ENCODE data around the gene JARID2. TPM values are rescaled to one million over a fixed set of nuclear protein-coding genes. Genes with fewer than 3 reads are reported as not detected.
A peak's percentile ranks its signal among the peaks of the same experiment; 100 is the strongest.

Gene JARID2
- polyA plus RNA-seq, 12 donors, result 11.3 to 121 (median 15.7) TPM

DNA sequence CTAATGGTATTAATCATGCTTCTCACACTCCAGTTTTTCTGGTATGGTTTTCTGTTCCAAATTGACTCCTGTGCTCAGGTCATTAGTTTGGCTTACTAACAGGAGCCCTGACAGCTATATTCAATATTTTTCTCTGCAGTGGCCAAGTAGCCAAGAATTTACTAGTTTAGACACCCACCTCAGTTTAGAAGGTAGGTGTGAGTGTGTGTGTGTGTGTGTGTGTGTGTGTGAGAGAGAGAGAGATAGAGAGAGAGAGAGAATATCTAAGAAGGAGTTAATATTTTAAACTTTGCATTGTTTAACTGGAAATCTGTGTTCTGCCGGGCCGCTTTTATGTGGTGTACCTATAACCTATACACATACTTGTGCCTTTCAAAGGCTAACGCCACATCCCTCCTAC, 18.5 kb downstream of the JARID2 start:
- no peak for DNase-seq

DNA sequence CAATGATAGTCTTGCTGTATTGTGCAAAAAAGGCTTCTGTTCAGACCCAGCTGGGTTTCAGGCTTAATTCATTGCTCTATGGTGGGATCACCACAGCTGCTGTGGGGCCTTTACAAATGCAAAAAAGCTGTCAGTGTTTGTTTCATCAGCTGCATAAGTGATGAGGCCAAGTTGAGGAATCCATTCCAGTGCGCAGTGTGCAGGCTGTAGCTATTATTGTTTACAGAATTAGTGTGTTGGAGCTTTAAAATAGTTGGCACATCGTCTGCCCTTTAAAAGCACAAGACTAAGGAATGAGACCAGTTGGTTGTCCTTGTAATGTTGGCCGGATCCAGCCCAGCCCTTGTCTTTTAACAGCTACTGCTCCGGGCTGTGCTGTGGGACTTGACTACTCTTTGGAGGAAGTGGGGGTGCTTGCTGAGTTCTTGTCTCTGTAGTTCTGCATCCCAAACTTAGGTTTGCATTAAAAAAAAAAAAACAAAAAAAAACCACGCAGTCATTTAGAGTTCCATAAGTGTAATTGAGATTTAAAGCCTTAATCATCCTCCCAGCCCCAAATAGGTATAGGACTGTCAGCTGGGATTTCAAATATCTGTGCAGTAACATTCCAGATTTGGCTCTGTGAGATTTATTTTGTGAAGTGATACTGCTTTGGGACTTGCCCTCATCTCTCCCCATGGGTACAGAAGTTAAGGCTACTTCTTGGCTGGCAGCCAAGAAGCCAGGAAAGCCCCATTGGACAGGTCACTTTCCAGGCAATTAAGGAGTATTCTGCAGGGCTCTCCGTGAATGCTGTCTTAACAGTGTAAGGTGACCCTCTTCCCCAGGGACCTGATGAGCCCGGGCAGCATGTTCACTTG, 19.3 kb downstream of the JARID2 start:
- peak; percentile 75 for DNase-seq

DNA sequence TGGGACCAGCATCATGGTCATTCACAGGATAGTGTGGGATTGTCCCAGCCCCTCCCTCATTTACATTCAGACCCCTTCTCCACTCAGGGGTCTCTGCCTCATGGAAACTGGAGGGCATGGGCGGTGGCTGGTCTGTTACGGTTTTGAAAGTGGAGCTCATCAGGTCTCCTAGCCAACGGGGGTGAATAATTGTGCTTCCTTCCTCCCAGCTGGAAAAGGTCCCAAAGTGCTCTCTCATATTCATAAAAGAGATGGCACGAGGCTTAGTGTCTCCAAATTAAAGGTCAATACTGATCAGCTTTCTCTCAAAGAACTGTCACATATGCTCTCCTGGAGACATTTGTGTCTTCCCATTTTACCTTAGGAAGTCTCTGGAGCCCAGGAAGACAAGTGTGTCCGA, 19.9 kb downstream of the JARID2 start:
- no peak for DNase-seq

DNA sequence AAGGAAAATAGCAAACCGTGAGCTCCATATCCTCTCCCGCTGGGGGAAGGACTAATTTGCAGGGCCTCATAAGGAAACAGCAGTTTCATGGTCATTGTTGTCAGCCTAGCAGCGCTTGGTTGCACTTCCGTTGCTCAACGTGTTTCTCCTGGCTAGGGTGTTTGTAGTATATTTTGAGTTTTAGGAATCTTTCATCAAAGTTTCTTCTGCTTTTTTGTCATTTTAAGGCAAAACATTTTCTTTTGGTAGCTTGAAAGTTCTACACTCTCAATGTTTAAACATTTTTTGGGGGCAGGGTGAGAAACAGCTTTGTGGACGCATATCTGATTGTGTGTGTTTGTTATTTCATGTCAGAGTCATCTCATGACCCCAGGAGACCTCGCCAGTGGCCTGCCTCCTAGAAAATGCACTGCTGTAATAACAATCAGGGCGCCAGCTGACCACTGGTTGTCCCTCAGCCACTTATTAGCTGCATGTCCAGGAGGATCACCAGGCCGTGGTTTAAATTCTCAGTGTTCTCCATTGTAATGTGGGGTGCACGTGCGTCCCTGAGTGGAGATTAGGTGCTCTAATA, 20.6 kb downstream of the JARID2 start:
- DNase-seq, result no peak

DNA sequence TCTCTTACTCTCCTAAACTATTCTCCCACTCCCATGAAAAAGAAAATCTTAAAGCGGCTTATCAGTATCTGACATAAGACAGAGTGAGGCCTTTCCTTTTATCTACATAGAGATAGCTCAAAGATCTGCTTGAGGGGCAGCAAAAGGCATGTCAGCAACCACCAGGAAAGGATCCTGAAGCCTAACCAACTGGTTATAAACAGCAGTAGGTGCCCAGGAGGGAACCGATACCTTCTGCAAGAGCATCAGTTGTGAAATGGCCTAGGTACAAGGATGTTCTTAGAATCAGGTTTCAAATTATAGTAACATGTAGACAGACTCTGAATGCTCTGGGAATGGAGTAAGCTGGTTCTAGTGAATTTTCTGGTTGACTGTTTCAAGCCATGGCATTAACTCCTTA, 21.4 kb downstream of the JARID2 start:
- DNase-seq, result no peak

DNA sequence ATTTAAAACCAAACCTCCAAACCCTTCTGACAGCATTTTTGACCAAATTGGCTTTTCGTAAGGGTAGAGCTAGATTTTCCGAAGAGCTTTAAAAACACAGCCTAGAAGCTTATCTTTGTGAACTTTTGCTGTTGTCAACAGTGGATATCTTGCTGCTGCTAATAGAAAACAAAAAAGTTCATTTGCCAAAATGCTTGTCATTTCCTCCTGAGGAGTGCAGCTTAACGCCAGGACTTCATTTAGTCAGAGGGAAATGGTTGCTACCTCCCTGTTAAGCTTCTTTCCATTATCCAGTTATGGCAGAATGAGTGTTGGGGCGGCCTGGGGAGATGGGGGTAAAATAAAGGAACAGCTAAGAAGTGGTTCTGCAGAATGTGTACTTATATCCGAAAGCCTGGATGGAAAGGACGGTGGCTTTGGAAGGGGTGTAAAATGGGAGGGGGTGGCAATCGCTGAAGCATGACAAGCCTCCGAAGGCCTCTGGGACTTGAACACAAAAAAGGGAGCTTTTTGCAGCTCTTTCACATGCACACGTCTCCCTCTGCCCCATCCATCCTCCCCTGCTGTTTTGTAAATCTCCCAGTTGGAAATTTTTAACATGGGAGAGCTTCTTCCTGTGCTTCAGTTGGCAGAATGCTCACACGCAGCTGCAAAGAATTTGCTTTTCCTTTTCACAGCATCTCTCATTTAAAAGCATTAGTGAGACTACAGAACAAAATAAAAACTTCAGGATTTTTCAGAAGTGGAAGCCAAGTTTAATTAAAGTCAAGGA, 22.5 kb downstream of the JARID2 start:
- DNase-seq, result no peak

DNA sequence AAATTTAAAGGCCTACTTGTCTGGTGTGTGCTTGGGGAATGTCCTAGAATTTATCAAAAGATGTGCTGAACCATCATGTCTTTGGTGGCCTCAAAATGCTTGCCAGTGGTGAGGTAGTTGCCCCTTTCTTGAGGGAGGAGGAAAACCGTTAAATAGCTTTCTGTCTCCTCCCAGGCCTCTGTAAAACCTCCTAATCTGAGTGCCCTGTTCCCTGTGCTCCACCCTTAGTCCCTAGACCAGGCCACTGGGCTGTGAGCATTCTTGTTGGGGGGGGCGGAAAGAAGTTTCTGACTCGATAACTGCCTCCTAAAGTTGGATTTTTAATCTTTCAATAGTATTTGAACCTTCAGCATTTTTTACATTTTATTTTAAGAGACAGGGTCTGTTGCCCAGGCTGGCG, 23.1 kb downstream of the JARID2 start:
- no peak for DNase-seq

DNA sequence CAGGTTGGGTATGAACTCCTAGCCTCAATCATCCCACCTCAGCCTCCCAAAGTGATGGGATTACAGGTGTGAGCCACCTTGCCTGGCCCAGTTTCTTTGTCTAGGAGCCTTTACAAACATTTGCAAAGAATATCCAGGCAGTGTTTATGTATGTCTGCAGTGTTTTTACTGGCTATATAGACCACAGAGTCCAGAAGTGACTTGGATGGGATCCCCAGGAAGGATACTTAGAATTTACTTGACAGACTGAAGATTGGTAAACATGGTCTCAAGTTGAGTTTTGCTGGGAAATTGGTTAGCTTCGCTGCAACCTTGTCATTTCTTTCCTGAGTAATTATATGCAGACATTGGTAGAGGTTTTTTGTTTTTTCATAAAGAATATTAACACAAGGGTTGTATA, 23.8 kb downstream of the JARID2 start:
- DNase-seq, result no peak

DNA sequence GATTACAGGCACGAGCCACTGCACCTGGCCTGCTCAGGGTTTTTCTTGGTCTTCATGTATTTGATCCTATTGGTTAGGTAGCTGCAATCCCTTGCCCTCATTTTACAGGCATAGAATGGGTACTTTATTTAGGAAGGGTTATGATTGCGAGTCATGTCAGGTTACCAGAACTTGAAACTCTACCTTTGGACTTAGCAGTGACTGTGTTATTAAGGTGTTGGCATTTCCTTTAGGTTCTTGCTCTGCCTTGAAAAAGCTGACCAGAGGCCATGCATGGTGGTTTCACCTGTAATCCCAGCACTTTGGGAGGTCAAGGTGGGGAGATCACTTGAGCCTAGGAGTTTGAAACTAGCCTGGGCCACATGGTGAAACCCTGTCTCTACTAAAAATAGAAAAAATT, 24.5 kb downstream of the JARID2 start:
- DNase-seq, result no peak

DNA sequence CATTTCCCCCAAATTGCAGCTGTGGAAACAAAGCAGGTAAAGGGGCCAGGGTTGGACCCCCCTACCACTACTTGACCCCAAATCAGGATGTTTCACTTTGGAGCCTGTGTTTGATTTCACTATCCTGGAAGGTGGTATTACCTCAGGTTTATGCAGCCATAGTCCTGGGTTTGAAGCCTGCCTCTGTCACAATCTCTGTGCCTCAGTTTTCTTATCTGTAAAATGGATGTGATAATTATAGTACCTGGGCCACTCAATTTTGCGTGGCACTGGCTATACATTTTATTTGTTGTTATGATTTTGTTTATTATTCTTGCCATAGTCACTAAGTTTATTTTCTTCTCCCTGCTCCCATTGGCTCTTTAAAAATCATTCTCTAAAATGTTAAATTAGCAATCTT, 26.7 kb downstream of the JARID2 start:
- no peak for DNase-seq

DNA sequence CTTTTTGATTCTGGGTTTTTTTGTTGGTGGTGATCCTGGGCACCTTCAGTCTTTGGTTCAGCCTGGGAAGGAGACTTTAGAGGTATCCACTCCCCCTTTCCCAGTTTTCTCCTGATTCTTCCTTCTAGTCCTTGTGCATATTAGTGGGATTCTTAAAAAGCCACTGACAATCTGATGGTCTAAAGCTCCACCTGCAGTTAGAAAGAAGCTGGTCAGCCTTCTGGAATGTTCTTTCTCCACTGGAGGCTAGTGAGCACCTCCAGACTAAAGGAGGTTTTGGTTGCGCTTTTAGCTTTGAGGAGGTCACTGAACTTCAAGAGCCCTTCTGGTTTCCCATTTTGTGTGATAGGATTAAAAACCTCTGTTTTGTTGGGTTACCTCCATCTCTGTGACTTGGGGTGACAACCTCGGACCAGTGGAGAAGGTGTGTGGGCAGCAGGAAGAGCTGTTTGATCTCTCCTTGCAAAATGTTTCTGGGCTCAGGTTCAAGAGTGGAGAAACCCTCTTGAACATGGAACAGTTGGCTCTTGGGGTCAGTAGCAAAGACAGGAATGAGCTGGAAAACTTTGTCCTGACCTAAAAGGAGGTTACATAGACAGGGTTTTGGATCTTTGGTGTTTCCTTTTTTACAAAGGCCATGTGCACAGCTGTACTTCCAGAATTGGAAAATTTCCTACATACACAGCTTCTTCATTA, 29.0 kb downstream of the JARID2 start:
- DNase-seq, result no peak

DNA sequence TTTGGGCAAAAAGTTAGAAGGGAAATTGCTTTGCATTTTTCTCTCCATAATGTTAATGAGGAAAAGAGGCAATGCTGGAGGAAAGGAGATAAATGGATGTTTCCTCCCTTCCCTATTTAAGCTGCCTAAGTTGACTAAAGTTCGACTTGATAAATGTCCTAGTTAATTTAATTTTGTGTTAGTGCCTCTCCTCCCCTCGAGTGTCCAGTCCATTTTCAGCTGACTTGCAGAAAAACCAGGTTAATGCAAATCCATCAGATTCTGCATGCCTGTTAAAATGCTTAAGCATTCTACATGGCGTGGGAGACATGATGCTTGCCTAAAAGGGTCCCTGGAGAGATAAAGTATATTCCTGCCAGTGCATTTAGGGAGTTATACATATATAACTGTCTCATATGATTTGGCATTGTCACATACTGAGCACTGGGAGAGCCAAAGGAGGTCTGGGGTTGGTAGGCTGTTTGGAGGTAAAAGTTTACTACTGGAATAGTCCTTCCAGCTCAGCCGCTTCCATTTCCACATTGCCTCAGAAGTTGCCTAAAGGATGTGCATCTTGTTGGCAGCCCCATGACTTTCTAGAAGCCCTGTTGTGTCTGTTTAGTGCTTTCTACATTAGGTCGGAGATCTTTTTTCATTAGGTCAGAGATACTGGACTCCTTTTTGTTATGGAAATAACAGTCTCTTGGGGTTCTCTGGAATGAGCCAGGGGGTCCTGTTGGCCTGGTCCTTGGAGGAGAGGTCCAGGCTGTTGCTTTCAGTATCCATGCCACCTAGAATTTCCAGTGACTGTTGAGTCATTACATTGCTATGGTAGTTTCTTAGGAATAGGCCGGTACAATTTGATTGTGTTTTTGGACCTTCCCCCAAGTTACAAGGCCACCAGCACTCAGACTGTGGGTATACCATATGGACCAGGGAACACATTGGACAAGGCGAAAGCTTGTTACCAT, 30.4 kb downstream of the JARID2 start:
- DNase-seq, result no peak

DNA sequence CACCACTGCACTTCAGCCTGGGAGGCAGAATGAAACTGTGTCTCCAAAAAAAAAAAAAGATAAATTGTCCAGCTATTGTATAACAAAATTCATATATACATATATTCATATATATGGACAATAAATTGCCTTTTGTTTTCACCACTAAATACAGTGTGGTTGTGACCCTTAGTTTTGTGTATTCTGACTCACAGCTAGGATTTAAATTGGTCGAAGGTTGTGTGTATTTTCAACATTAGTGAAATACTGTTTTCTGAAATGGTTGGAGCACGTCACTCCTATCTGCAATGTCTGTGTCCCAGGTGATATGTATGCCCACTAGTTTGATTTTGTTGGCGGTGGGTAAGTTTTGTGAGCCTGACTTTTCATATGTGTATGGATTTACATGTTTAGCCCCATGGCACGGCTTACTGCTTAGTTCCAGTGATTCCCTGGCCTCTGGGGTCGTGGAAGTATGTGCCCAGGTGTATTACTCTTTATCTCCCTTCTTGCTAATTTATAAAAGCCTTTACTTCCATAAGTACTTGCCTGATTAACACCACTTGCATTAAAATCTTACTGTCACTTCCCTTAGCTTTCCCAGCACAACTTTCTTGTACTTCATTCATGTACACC, 33.3 kb downstream of the JARID2 start:
- no peak for DNase-seq

DNA sequence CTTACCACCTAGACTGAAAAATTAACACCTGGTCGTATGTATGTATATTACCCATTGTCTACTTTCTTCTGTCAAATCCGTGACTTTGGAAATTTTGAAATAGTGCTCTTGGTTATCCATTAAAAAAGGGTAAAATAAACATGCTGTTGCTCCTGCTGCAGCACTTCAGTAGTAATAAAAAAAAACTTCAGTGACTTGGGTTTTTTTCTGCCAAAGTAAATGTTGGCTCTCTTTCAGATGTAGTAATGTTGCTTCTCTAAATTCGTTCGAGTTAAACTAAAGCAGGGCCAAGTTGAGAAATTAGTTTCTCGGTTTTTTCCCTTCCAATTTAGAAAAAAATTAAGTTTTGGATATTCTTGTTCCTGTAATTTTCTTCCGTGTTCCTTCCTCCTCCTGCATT, 34.2 kb downstream of the JARID2 start:
- peak; percentile 79 for DNase-seq

DNA sequence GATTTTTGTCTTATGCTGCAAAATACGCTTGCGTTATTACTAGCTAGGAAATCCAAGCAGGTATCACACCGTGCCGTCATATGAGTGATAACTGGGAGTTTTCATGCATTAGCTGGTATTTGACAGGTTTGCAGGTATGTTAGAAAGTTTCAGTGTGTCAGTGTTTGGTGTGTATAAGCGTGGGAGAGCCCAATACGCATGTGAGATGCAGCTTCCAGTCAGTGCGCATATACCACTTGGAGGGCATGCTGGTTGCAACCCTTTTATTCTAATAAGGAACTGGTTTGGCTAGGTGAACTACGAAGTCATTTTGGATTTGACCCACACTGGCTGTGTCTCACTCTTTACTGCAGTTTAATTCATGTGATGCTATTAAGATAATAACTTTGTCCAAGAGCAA, 35.1 kb downstream of the JARID2 start:
- DNase-seq, result no peak

DNA sequence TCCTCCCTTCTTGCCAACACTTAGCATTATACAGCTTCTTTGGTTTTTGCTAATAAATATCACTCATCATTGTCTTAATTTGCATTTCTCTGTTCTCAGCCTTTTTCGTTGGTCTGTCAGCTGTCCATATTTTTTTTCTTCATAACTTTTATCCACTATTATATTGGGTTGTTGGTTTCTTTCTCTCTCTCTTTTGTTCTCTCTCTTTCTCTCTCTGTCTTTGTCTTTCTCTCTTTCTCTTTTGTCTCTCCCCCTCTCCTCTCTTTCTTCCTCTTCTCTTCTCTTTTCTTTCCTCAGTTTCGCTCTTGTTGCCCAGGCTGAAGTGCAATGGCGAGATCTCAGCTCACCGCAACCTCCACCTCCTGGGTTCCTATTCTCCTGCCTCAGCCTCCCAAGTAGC, 36.5 kb downstream of the JARID2 start:
- DNase-seq, result no peak

DNA sequence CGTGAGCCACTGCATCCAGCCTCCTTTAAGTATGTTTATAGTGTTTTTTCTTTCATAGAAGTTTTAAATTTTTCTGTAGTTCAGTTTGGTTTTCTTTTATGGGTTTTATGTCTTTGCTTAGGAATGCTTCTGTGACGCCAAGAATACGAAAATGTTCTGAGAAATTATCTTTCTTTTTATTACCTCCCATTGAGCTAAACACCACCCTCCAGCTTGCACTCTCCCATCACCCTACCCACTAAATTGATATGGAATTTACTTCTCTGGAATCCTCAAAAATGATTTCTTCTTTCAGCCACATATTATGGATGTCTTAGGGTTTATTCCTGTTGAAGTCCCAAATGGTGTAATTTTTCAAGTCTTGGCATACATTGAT, 38.1 kb downstream of the JARID2 start:
- DNase-seq, result no peak

DNA sequence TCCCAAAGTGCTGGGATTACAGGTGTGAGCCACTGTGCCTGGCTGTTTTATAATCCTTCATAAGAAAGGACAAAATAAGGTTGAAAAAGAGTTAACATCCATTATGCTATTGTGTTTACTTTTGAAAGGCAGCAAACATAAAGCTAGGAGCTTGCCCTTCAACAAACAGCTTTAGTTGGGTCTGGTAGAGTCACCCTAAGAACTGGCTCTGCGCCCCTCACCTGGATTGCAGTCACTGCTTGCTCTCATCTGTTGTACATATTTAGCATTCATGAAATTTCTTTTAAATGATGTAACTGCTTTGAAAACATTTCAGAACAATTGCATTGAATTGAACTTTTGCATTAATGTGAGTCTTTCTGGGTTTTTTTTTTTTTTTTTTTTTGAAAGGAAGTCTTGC, 38.9 kb downstream of the JARID2 start:
- no peak for DNase-seq

DNA sequence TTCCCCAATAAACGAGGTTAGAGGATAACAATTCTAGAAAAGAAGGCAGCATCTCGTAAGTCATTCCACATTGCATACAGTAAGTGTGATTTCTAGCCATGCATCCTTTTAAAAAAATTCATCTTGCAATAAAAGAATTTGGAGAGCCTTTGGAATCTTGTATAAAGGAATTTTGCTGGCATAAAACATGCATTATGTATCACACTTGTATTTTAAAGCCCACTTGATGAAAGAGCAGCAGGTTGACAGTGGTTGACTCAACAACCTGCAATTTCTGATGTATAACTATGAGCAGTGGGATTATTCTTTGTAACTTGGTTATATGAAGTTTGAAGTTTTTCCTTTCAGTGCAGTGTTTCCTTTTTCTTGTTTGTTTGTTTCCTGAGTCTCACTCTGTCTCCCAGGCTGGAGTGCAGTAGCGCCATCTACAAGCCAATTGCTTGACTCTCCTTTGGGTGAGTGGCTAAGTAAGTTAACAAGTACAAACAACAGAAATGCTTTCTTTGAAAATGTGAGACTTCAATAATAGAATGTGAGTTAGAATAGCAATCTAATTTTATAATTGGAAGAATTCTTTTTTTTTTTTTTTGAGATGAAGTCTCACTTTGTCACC, 39.9 kb downstream of the JARID2 start:
- no peak for DNase-seq

DNA sequence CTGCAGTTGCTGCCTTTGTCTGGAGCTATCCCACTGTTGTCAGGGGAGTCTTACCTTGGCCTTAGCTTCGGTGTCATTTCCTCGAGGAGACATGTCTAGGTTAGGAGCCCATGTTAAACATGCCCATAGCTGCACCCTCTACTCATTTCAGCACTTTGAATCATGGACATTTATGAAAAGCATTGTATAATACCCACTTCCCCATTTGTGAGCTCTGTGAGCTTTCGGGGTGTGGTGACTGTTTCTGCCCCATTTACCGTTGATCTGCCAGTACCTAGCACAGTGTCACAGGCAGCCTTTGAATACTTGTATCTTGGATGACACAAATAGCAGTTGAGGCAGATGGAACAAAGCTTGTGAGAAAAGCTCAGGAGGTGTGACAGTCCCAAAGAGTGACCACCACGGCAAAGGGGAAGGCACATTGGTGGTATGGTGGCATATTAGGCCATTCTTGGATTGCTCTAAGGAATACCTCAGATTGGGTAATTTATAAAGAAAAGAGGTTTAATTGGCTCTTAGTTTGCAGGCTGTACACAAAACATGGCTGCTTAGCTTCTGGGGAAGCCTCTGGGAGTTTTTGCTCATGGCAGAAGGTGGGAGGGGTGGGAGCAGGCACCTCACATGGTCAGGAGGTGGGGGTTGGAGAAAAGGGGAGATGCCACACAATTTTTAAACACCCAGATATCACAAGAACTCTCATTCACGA, 42.0 kb downstream of the JARID2 start:
- DNase-seq, result no peak

All from muscle of arm (tissue), 12 donors.